B cell (primary cell): Measurements from ENCODE around the gene F13A1. TPM values are rescaled to one million over a fixed set of nuclear protein-coding genes. Genes with fewer than 3 reads are reported as not detected.

Experiments used
- ATAC-seq: fragments of 200-7000 bp; cut with Tn5 transposase; one replicate; pipeline ENCODE4 v1.10.0; 2021; ENCODE audit warnings: low read depth, mild to moderate bottlenecking, moderate number of reproducible peaks, moderate library complexity
- CTCF ChIA-PET: fragments of 350-600 bp; sonication (Branson Sonifier 250); formaldehyde crosslinking; loops from one replicate; lab custom pipeline; 2021; ENCODE audit warnings: antibody characterized with exemption, inconsistent platforms; lab: Charles Lee
- POLR2A ChIA-PET: fragments of 350-600 bp; sonication (Branson Sonifier 250); formaldehyde crosslinking; loops from one replicate; lab custom pipeline; 2021; ENCODE audit warnings: antibody characterized with exemption; lab: Charles Lee
- DNase-seq: peaks from one replicate; pipeline ENCODE4 v3.0.0; 2013
- H2AFZ ChIP-seq: 2 replicates; pipeline ENCODE4 v1.6.1; 2012; ENCODE audit warnings: mild to moderate bottlenecking, low read depth, low read length; ENCODE audit not compliant: insufficient read depth, poor library complexity, severe bottlenecking
- H3K27ac ChIP-seq, 2 donors: 1 replicate in 1 of 2; 2 replicates in 1 of 2; pipeline ENCODE4 v1.5.1; 2012 to 2013; ENCODE audit warnings: low read length in 2 of 2, mild to moderate bottlenecking in 2 of 2, moderate library complexity in 1 of 2
- H3K27me3 ChIP-seq, 4 experiments: fragments of 200-600 bp in 1 of 4; sonication (generic) in 1 of 4; replicated peaks in 1 of 4; 1 replicate in 2 of 4; 2 replicates in 2 of 4; pipeline versions ENCODE4 v1.6.1 to v1.7.0; 2013 to 2016; ENCODE audit warnings: low read length in 3 of 4, mild to moderate bottlenecking in 2 of 4, mixed read lengths in 1 of 4, moderate library complexity in 1 of 4; ENCODE audit not compliant: insufficient read depth in 4 of 4, control insufficient read depth in 3 of 4; ENCODE audit errors: control extremely low read depth in 1 of 4
- H3K36me3 ChIP-seq, 2 experiments: replicated peaks in 1 of 2; 1 replicate in 1 of 2; 2 replicates in 1 of 2; pipeline versions ENCODE4 v1.6.1 to v1.7.1; 2013; ENCODE audit warnings: low read length in 1 of 2; ENCODE audit not compliant: insufficient read depth in 2 of 2, control insufficient read depth in 1 of 2; ENCODE audit errors: control extremely low read depth in 1 of 2, extremely low read depth in 1 of 2
- H3K4me1 ChIP-seq, 2 donors: fragments of 200-600 bp in 1 of 2; sonication (generic) in 1 of 2; 1 replicate in 1 of 2; 2 replicates in 1 of 2; pipeline versions ENCODE4 v1.5.1 to v1.6.1; 2013 to 2017; ENCODE audit warnings: low read length in 2 of 2; ENCODE audit not compliant: control insufficient read depth in 2 of 2, insufficient read depth in 2 of 2
- H3K4me2 ChIP-seq: replicated peaks from 2 replicates; pipeline ENCODE3; 2012; ENCODE audit warnings: mild to moderate bottlenecking, low read depth, low read length; ENCODE audit not compliant: poor library complexity, severe bottlenecking
- H3K4me3 ChIP-seq, 5 experiments: fragments of 200-600 bp in 1 of 5; sonication (generic) in 1 of 5; 1 replicate in 3 of 5; 2 replicates in 2 of 5; pipeline versions ENCODE4 v1.5.1 to v1.7.0; 2011 to 2016; ENCODE audit warnings: low read length in 4 of 5, mild to moderate bottlenecking in 4 of 5, low read depth in 2 of 5, control low read depth in 1 of 5, moderate library complexity in 1 of 5; ENCODE audit not compliant: insufficient read depth in 1 of 5; ENCODE audit errors: control extremely low read depth in 1 of 5, extremely low read depth in 1 of 5
- H3K79me2 ChIP-seq: fragments of 200-600 bp; sonication (generic); one replicate; pipeline ENCODE4 v1.6.0; 2016; ENCODE audit warnings: low read length; ENCODE audit not compliant: control insufficient read depth, insufficient read depth
- H3K9ac ChIP-seq: fragments of 200-600 bp; sonication (generic); 2 replicates; pipeline ENCODE4 v1.6.1; 2017; ENCODE audit warnings: mild to moderate bottlenecking, low read length, moderate library complexity
- H3K9me3 ChIP-seq, 3 donors: one replicate each; pipeline versions ENCODE4 v1.6.1 to v1.7.1; 2013; ENCODE audit warnings: low read length in 2 of 3; ENCODE audit not compliant: control insufficient read depth in 2 of 3, insufficient read depth in 1 of 3; ENCODE audit errors: control extremely low read depth in 1 of 3
- H4K20me1 ChIP-seq: 2 replicates; pipeline ENCODE4 v1.6.0; 2012; ENCODE audit warnings: mild to moderate bottlenecking, low read length; ENCODE audit not compliant: insufficient read depth, control insufficient read depth, poor library complexity, severe bottlenecking
- H3K27ac Mint-ChIP-seq: one replicate; pipeline ENCODE4 v1.8.0; 2021; ENCODE audit warnings: mixed read lengths
- H3K27me3 Mint-ChIP-seq: one replicate; pipeline ENCODE4 v1.8.0; 2021; ENCODE audit warnings: mixed read lengths
- H3K4me1 Mint-ChIP-seq: one replicate; pipeline ENCODE4 v1.8.0; 2021; ENCODE audit warnings: mixed read lengths
- H3K4me3 Mint-ChIP-seq: one replicate; pipeline ENCODE4 v1.8.0; 2021; ENCODE audit warnings: mixed read lengths
- H3K9me3 Mint-ChIP-seq: one replicate; pipeline ENCODE4 v1.8.0; 2022; ENCODE audit warnings: mixed read lengths; ENCODE audit not compliant: insufficient read depth
- EZH2 ChIP-seq: IDR thresholded peaks from 2 replicates; pipeline ENCODE4 v1.6.1; 2012; ENCODE audit warnings: borderline replicate concordance, low read depth, mild to moderate bottlenecking, moderate library complexity, low read length; ENCODE audit not compliant: insufficient read depth, poor library complexity, severe bottlenecking
- WGBS: methylation state at CpG from one replicate; pipeline ENCODE4 v1.1.5; 2013; ENCODE audit warnings: missing lambda C conversion rate; ENCODE audit not compliant: insufficient coverage; 5-methylcytosine and 5-hydroxymethylcytosine counted together
- intact Hi-C: fragments of 100-400 bp; cut with micrococcal nuclease; formaldehyde crosslinking; loops from one replicate; pipeline ENCODE4 v1.10.0; 2022
- polyA plus RNA-seq: library from polyadenylated mRNA; depleted of rRNA; stranded (reverse); fragments of >200 nt; gene quantifications from 2 replicates; pipeline ENCODE4 v1.2.3, GENCODE V29; 2012
- total RNA-seq, 2 donors: library from RNA; stranded (reverse); fragments of 120-200 nt in 1 of 2; gene quantifications; 1 replicate in 1 of 2; 2 replicates in 1 of 2; pipeline versions ENCODE4 v1.2.3 to v1.2.4, GENCODE V29; 2013 to 2022
- TF ChIP-seq, protein P1 (sequence below): fragments of 200-600 bp; IDR thresholded peaks from one replicate; pipeline ENCODE4 v1.8.0; 2022; ENCODE audit warnings: antibody characterized with exemption, mild to moderate bottlenecking

The F13A1 gene
- total and polyA plus RNA-seq, 2 donors (not counting 1 experiment from before 2014, with no cell fraction given), result 0.43 to 2.0 TPM

DNA sequence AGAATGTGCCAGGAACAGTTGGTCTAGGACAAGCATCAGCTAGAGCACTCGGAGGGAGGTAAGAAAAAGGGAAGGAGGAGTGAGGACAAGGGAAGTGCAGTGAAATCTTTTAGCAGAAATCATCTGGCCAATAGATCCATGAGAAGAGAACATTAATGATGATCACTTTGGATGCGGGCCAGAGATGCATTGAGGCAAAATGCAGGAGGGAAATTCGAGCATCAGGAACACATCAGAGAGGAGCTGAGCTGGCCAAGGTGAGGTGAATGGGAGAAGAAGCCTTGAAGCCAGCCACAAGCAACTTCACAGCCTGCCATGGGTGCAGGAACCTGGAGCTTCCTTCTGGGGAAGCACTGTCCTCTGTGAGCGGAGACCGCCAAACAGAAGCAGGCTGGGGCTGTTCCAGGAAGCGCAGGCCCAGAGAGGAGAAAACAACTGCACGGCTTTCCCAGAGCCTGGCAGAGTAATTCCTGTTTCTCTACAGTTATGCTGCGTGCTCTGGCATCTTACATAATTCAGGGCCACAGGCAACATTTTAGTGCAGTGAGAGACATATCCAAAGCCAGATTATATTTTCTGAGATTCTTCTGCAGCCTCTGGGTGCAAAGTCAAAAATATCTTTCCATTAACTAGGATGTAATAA is 143.8 kb downstream of the F13A1 start:
- H3K27me3 ChIP-seq, result peaks cover 0 to 3% (median 0%) of the 10 kb centered on the region in 4 experiments
- no peaks in the 10 kb centered on the region for H4K20me1 ChIP-seq
- no peak overlapping the region for H2AFZ ChIP-seq
- H3K4me2 ChIP-seq, result no peak overlapping the region
- ATAC-seq (no peak), DNase-seq (no peak)
- H3K4me1 ChIP-seq, result no peaks in the 10 kb centered on the region
- no peak overlapping the region for H3K4me3 Mint-ChIP-seq
- H3K9me3 ChIP-seq, result no peaks in the 10 kb centered on the region
- intact Hi-C loops, result no loop called here
- no peaks in the 10 kb centered on the region for H3K4me1 Mint-ChIP-seq
- no peaks in the 10 kb centered on the region for H3K36me3 ChIP-seq
- no peaks in the 10 kb centered on the region for H3K9me3 Mint-ChIP-seq
- no peak for TF ChIP-seq EZH2
- TF ChIP-seq, protein P1, sequence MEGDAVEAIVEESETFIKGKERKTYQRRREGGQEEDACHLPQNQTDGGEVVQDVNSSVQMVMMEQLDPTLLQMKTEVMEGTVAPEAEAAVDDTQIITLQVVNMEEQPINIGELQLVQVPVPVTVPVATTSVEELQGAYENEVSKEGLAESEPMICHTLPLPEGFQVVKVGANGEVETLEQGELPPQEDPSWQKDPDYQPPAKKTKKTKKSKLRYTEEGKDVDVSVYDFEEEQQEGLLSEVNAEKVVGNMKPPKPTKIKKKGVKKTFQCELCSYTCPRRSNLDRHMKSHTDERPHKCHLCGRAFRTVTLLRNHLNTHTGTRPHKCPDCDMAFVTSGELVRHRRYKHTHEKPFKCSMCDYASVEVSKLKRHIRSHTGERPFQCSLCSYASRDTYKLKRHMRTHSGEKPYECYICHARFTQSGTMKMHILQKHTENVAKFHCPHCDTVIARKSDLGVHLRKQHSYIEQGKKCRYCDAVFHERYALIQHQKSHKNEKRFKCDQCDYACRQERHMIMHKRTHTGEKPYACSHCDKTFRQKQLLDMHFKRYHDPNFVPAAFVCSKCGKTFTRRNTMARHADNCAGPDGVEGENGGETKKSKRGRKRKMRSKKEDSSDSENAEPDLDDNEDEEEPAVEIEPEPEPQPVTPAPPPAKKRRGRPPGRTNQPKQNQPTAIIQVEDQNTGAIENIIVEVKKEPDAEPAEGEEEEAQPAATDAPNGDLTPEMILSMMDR, result no peak
- no peak overlapping the region for H3K4me3 ChIP-seq
- H3K27me3 Mint-ChIP-seq, result peaks cover 19% of the 10 kb centered on the region
- CTCF ChIA-PET, result interaction anchor here (0.6 kb wide), 1 partner anchor 201 kb away, joined by 4 read pairs; no protein-coding TSS in a partner anchor
- POLR2A ChIA-PET, result no interaction called here
- WGBS, result 79% methylated on average over 8 of the region's 8 CpGs
- no peak overlapping the region for H3K9ac ChIP-seq
- H3K79me2 ChIP-seq, result no peaks in the 10 kb centered on the region
- no peak overlapping the region for H3K27ac ChIP-seq
- no peak overlapping the region for H3K27ac Mint-ChIP-seq

DNA sequence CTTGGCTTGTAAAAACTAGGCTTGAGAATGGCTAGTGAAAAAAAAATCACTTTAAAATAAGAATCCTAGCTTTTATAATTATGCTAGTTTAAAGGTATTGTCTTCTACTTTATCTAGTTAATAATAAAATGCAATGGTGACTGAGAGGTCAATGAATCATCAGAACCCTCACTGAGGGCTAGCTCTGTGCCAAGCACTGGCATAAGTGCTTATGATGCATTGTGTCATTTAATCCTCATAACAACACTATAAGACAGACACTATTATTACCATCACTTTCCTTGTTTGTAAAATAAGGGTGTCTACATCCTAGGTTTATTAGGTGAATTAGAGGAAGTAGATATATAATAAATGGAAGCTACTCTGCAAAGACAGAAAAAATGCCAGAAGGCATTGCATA is 144.3 kb downstream of the F13A1 start:
- Histone ChIP-seq H3K36me3 (no peaks in the 10 kb centered on the region), H3K4me1 (no peaks in the 10 kb centered on the region), H2AFZ (no peak overlapping the region), H3K4me3 (no peak overlapping the region), H3K79me2 (no peaks in the 10 kb centered on the region), H3K27ac (no peak overlapping the region), H3K9ac (no peak overlapping the region), H3K4me2 (no peak overlapping the region), H4K20me1 (no peaks in the 10 kb centered on the region), H3K27me3 (peaks cover 0 to 3% (median 0%) of the 10 kb centered on the region in 4 experiments), H3K9me3 (no peaks in the 10 kb centered on the region)
- no peaks in the 10 kb centered on the region for H3K9me3 Mint-ChIP-seq
- DNase-seq (no peak), ATAC-seq (no peak)
- H3K4me1 Mint-ChIP-seq, result no peaks in the 10 kb centered on the region
- no peak overlapping the region for H3K27ac Mint-ChIP-seq
- TF ChIP-seq, protein P1, result no peak
- TF ChIP-seq EZH2, result no peak
- no peak overlapping the region for H3K4me3 Mint-ChIP-seq
- ChIA-PET CTCF (interaction anchor here (0.6 to 0.7 kb wide), 2 partner anchors 90 to 201 kb away, joined by 3 to 4 read pairs; no protein-coding TSS in a partner anchor), POLR2A (no interaction called here)
- intact Hi-C loops, result no loop called here
- H3K27me3 Mint-ChIP-seq, result peaks cover 21% of the 10 kb centered on the region
